Measurements from ENCODE around the gene MLLT10.
"Not testable (repeated sequence)": the region's sequence is repeated elsewhere in the genome, so short reads cannot be mapped to it uniquely, and the experiment has no call there.

MLLT10 gene

DNA sequence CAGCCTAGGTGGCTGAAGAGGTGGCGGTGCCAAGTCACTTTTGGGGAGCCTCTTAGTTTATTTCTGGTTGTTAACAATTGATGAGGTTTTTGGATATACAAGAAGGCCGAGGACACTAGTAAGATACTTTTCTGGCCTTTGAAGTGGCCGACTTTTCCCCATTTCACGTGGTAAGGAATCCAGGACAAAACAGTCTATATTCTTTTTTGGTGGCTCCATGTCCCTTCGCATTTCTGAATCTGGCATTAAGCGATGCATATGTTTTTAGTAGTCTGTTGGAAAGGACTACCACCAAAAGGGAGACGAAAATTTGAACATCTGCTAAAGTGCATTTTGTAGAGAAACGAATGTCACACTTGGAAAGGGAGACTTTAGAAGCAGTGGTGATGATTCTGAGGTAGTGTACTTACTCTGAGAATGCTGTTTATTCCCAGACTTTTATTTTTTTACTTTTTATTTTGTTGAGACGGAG, 1.5 kb downstream of the MLLT10 start:
- TF ChIP-seq, protein P1, sequence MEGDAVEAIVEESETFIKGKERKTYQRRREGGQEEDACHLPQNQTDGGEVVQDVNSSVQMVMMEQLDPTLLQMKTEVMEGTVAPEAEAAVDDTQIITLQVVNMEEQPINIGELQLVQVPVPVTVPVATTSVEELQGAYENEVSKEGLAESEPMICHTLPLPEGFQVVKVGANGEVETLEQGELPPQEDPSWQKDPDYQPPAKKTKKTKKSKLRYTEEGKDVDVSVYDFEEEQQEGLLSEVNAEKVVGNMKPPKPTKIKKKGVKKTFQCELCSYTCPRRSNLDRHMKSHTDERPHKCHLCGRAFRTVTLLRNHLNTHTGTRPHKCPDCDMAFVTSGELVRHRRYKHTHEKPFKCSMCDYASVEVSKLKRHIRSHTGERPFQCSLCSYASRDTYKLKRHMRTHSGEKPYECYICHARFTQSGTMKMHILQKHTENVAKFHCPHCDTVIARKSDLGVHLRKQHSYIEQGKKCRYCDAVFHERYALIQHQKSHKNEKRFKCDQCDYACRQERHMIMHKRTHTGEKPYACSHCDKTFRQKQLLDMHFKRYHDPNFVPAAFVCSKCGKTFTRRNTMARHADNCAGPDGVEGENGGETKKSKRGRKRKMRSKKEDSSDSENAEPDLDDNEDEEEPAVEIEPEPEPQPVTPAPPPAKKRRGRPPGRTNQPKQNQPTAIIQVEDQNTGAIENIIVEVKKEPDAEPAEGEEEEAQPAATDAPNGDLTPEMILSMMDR (conservative IDR thresholded peaks at IDR 0.05; ENCODE audit: low read depth): no peak
- ChIA-PET POLR2A (ENCODE audit: low non-redundant PET) (no interaction called here), CTCF (no interaction called here)
- peak overlapping the region; percentile 98 for H3K27ac ChIP-seq
- no peak for DNase-seq (ENCODE audit: low spot score)

DNA sequence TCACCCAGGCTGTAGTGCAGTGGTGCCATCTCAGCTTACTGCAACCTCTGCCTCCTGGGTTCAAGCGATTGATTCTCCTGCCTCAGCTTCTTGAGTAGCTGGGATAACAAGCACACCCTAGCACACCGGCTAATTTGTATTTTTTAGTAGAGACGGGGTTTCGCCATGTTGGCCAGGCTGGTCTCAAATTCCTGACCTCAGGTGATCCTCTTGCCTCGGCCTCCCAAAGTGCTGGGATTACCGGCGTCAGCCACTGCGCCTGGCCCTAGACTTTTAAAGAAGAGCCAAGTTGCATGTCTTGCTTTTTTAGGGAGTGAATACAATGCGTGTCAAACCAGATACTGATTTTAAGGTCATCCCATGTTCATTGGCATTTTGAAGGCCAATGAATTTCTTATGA, 1.9 kb downstream of the MLLT10 start:
- H3K27ac ChIP-seq: peak overlapping the region; percentile 98
- POLR2A ChIA-PET (ENCODE audit: low non-redundant PET); DNase-seq (ENCODE audit: low spot score): not testable (repeated sequence)
- CTCF ChIA-PET: interaction anchor here (0.7 to 2.6 kb wide), 2 partner anchors 10 to 39 kb away, joined by 5 to 6 read pairs; no protein-coding TSS in a partner anchor

DNA sequence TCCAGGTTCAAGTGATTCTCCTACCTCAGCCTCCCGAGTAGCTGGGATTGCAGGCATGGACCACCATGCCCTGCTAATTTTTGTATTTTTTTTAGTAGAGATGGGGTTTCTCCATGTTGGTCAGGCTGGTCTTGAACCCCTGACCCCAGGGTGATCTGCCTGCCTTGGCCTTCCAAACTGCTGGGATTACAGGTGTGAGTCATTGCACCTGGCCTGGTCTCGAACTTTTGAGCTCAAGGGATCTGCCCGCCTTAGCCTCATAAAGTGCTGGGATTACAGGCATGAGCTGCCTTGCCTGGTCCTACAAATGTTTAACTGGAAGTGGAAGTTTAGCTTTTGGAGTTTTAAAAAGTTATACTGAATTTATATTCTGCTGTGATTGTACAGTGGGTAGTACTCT, 2.8 kb downstream of the MLLT10 start:
- H3K27ac ChIP-seq: peak overlapping the region; percentile 98
- ChIA-PET CTCF (interaction anchor here (0.6 to 2.6 kb wide), 2 partner anchors 40 to 320 kb away, joined by 3 to 6 read pairs; no protein-coding TSS in a partner anchor), POLR2A (ENCODE audit: low non-redundant PET) (no interaction called here)
- TF ChIP-seq, protein P1 (conservative IDR thresholded peaks at IDR 0.05; ENCODE audit: low read depth): no peak
- DNase-seq (ENCODE audit: low spot score): no peak

DNA sequence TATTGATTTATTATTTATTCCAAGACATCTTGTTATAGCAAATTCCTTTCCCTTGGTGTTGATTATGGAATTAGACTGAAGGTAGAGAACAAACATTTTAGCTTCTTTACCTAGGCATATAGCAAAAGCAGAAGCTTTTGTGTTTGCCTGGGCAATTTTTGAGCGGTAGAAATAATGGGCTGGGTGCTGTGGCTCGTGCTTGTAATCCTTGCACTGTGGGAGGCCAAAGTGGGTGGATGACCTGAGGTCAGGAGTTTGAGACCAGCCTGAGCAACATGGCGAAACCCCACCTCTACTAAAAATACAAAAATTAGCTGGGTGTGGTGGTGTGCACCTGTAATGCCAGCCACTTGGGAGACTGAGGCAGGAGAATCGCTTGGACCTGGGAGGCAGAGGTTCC, 6.7 kb downstream of the MLLT10 start:
- H3K27ac ChIP-seq; POLR2A ChIA-PET (ENCODE audit: low non-redundant PET): not testable (repeated sequence)
- CTCF ChIA-PET: interaction anchor here (0.6 kb wide), 1 partner anchor 722 kb away, joined by 3 read pairs; no protein-coding TSS in a partner anchor

DNA sequence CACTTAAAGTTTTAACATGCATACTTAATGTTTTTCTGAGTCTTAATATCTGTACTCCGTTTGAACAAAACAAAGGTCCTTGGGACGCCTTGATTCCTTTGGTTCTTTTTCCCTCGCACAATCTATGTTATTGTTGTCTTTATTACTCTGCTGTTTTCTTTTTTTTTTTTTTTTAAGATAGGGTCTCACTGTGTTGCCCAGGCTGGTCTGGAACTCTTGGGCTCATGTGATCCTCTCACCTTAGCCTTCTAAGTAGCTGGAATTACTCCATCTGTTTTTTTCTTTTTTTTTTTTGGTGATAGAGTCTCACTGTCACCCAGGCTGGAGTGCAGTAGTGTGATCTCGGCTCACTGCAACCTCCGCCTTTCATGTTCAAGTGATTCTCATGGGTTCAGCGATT, 13.2 kb downstream of the MLLT10 start:
- TF ChIP-seq, protein P1 (conservative IDR thresholded peaks at IDR 0.05; ENCODE audit: low read depth): no peak
- H3K27ac ChIP-seq: no peak overlapping the region
- POLR2A ChIA-PET (ENCODE audit: low non-redundant PET): no interaction called here
- DNase-seq (ENCODE audit: low spot score): no peak
- CTCF ChIA-PET: no interaction called here

More for the DNA sequence above, 6.7 kb downstream of the MLLT10 start:
- not testable (repeated sequence) for DNase-seq (ENCODE audit: low spot score)

DNA sequence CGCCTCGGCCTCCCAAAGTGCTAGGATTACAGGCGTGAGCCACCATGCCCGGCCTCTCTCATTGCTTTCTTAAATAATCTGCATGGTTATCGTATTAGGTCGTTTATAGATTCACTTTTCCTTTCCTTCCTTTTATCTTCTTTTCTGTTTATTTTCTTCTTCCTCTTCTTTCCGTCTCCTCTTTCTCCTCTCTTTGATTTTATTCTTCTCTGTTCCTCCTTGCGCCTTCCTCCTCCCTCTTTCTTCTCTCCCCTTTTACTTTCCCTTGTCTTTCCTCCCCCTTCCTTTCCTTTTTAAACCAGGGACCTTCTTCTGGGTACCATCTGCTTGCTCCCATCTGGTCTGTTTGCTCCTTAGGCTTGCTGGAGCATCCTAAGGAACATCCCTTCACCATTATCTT, 18.6 kb downstream of the MLLT10 start:
- DNase-seq (ENCODE audit: low spot score): no peak
- no peak overlapping the region for H3K27ac ChIP-seq
- ChIA-PET CTCF (interaction anchor here (0.8 kb wide), 1 partner anchor 1251 kb away, joined by 4 read pairs; no protein-coding TSS in a partner anchor), POLR2A (ENCODE audit: low non-redundant PET) (no interaction called here)
- TF ChIP-seq, protein P1 (conservative IDR thresholded peaks at IDR 0.05; ENCODE audit: low read depth): no peak

DNA sequence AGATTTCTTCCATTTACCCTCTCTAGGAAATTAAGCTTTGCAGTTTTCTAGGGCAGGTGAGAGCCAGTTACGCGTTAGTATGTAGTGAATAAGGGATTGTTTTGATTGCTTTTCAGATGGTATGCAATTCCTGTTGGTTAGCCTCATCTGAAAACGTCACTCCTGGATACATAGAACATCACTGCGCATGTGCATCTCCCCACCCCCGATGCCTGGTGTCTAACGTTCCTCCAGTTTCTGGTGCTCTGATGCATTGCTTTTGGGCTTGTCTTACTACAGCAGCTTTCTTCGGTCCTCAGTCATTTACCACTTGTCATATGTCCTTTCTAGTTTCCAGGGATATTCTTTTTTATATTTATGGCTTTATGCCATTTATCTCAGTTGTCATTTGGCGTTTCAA, 22.5 kb downstream of the MLLT10 start:
- DNase-seq (ENCODE audit: low spot score): no peak
- TF ChIP-seq, protein P1 (conservative IDR thresholded peaks at IDR 0.05; ENCODE audit: low read depth): no peak
- H3K27ac ChIP-seq: no peak overlapping the region

DNA sequence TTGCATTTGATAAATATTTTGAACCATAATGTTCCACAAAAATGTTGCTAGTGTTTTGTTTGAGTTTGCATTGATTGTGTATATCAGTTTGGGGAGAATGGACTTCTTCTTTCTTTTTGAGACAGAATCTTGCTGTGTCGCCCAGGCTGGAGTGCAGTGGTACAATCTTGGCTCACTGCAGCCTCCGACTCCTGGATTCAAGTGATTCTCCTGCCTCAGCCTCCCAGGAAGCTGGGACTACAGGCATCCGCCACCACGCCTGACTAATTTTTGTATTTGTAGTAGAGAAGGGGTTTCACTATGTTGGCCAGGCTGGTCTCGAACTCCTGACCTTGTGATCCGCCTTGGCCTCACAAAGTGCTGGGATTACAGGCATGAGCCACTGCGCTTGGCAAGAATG, 25.0 kb downstream of the MLLT10 start:
- CTCF ChIA-PET; POLR2A ChIA-PET (ENCODE audit: low non-redundant PET); DNase-seq (ENCODE audit: low spot score); H3K27ac ChIP-seq: not testable (repeated sequence)

More for the DNA sequence above, 22.5 kb downstream of the MLLT10 start:
- CTCF ChIA-PET: interaction anchor here (0.6 kb wide), 1 partner anchor 56 kb away, joined by 3 read pairs; no protein-coding TSS in a partner anchor
- POLR2A ChIA-PET (ENCODE audit: low non-redundant PET): no interaction called here

Data from RWPE1 (cell line).